Suprapubic skin (tissue), 3 donors: ENCODE results near the gene CD44.

Experiments
- EP300 ChIP-seq: sonication (generic); formaldehyde crosslinking; IDR thresholded peaks from one replicate; pipeline ENCODE4 v1.6.1; 2017; ENCODE audit warnings: antibody characterized with exemption
- POLR2A ChIP-seq, 2 donors: fragments of 450-650 bp; IDR thresholded peaks; one replicate each; pipeline ENCODE4 v1.6.1; 2017; ENCODE audit warnings: antibody characterized with exemption in 2 of 2, mild to moderate bottlenecking in 2 of 2, moderate library complexity in 2 of 2
- TF ChIP-seq, protein P1 (sequence below), 2 donors: fragments of 200-600 bp in 1 of 2; fragments of 450-650 bp in 1 of 2; sonication (generic) in 1 of 2; IDR thresholded peaks; one replicate each; pipeline ENCODE4 v1.5.1; 2016 to 2019; ENCODE audit warnings: antibody characterized with exemption in 2 of 2, mild to moderate bottlenecking in 1 of 2, moderate library complexity in 1 of 2

GRCh38 chr11:35155677-35156076, 16.7 kb downstream of the CD44 start:
- TF ChIP-seq, protein P1, sequence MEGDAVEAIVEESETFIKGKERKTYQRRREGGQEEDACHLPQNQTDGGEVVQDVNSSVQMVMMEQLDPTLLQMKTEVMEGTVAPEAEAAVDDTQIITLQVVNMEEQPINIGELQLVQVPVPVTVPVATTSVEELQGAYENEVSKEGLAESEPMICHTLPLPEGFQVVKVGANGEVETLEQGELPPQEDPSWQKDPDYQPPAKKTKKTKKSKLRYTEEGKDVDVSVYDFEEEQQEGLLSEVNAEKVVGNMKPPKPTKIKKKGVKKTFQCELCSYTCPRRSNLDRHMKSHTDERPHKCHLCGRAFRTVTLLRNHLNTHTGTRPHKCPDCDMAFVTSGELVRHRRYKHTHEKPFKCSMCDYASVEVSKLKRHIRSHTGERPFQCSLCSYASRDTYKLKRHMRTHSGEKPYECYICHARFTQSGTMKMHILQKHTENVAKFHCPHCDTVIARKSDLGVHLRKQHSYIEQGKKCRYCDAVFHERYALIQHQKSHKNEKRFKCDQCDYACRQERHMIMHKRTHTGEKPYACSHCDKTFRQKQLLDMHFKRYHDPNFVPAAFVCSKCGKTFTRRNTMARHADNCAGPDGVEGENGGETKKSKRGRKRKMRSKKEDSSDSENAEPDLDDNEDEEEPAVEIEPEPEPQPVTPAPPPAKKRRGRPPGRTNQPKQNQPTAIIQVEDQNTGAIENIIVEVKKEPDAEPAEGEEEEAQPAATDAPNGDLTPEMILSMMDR (IDR thresholded peaks at IDR 0.05): no peak
- TF ChIP-seq POLR2A (IDR thresholded peaks at IDR 0.05) (no peak), EP300 (no peak)
